ENCODE results near the gene BMPR1A.

The BMPR1A gene

GRCh38 chr10:86757113-86757972, 924 bp downstream of the BMPR1A start:
- H3K4me3 ChIP-seq (ENCODE audit: low read depth, low read length): peak overlapping the region; percentile 73
- in situ Hi-C loops (cut with HindIII; ENCODE audit: low sequenced_read_pairs): no loop called here
- DNase-seq (ENCODE audit: low read depth): no peak
- peak; percentile 47 for TF ChIP-seq CTCF (IDR thresholded peaks at IDR 0.05; ENCODE audit: low read depth, low read length, missing control alignments)

- in situ Hi-C loops (cut with HindIII; ENCODE audit: low sequenced_read_pairs): no loop called here
- H3K4me3 ChIP-seq (ENCODE audit: low read depth, low read length): peak overlapping the region; percentile 73
- TF ChIP-seq CTCF (IDR thresholded peaks at IDR 0.05; ENCODE audit: low read depth, low read length, missing control alignments): no peak
- no peak for DNase-seq (ENCODE audit: low read depth)
These were observed 2.0 kb downstream of the BMPR1A start for GRCh38 chr10:86758189-86759072.

GRCh38 chr10:86759073-86759672, 2.8 kb downstream of the BMPR1A start:
- no peak for DNase-seq (ENCODE audit: low read depth)
- TF ChIP-seq CTCF (IDR thresholded peaks at IDR 0.05; ENCODE audit: low read depth, low read length, missing control alignments): no peak
- in situ Hi-C loops (cut with HindIII; ENCODE audit: low sequenced_read_pairs): no loop called here
- peak overlapping the region; percentile 73 for H3K4me3 ChIP-seq (ENCODE audit: low read depth, low read length)

- in situ Hi-C loops (cut with HindIII; ENCODE audit: low sequenced_read_pairs): no loop called here
- no peak for DNase-seq (ENCODE audit: low read depth)
- TF ChIP-seq CTCF (IDR thresholded peaks at IDR 0.05; ENCODE audit: low read depth, low read length, missing control alignments): no peak
- H3K4me3 ChIP-seq (ENCODE audit: low read depth, low read length): no peak overlapping the region
These were observed 7.0 kb downstream of the BMPR1A start for GRCh38 chr10:86763404-86763803.

- DNase-seq (ENCODE audit: low read depth): no peak
- no peak for TF ChIP-seq CTCF (IDR thresholded peaks at IDR 0.05; ENCODE audit: low read depth, low read length, missing control alignments)
- in situ Hi-C loops (cut with HindIII; ENCODE audit: low sequenced_read_pairs): no loop called here
- H3K4me3 ChIP-seq (ENCODE audit: low read depth, low read length): no peak overlapping the region
These were observed 9.1 kb downstream of the BMPR1A start for GRCh38 chr10:86765548-86765947.

- in situ Hi-C loops (cut with HindIII; ENCODE audit: low sequenced_read_pairs): no loop called here
- DNase-seq (ENCODE audit: low read depth): no peak
- no peak for TF ChIP-seq CTCF (IDR thresholded peaks at IDR 0.05; ENCODE audit: low read depth, low read length, missing control alignments)
- H3K4me3 ChIP-seq (ENCODE audit: low read depth, low read length): no peak overlapping the region
These were observed 12.1 kb downstream of the BMPR1A start for GRCh38 chr10:86768412-86769062.
